Liver (tissue), 3 donors: Measurements from ENCODE around the gene MED31.
A peak's percentile ranks its signal among the peaks of the same experiment; 100 is the strongest.

Source experiments
- FOXA1 ChIP-seq: IDR thresholded peaks from 2 replicates; pipeline ENCODE4 v1.6.1; 2016; ENCODE audit warnings: antibody characterized with exemption
- GABPA ChIP-seq, 2 donors: IDR thresholded peaks in 1 of 2; conservative IDR thresholded peaks in 1 of 2; 2 replicates each; pipeline ENCODE4 v1.6.1; 2016; ENCODE audit warnings: antibody characterized with exemption in 2 of 2, mild to moderate bottlenecking in 1 of 2, moderate library complexity in 1 of 2
- HNF4G ChIP-seq: IDR thresholded peaks from 2 replicates; pipeline ENCODE4 v1.6.1; 2016; ENCODE audit warnings: antibody characterized with exemption
- RAD21 ChIP-seq, 2 donors: IDR thresholded peaks; 2 replicates each; pipeline ENCODE4 v1.6.1; 2016; ENCODE audit warnings: antibody characterized with exemption in 2 of 2, mild to moderate bottlenecking in 2 of 2
- RXRA ChIP-seq, 2 donors: IDR thresholded peaks; 2 replicates each; pipeline ENCODE4 v1.6.1; 2017 to 2018; ENCODE audit warnings: antibody characterized with exemption in 2 of 2, mild to moderate bottlenecking in 1 of 2
- SP1 ChIP-seq: IDR thresholded peaks from 2 replicates; pipeline ENCODE4 v1.6.1; 2018; ENCODE audit warnings: antibody characterized with exemption, mild to moderate bottlenecking
- TF ChIP-seq, protein P1 (sequence below): fragments of 150-350 bp; IDR thresholded peaks from 2 replicates; pipeline ENCODE4 v1.5.1; 2017; ENCODE audit warnings: improper control_type of control experiment, low read depth, low read length; ENCODE audit not compliant: missing input control
- TF ChIP-seq, protein P2 (sequence below): IDR thresholded peaks from 2 replicates; pipeline ENCODE4 v1.6.1; 2016; ENCODE audit warnings: antibody characterized with exemption
- donor health status: healthy.
- donor health status: healthy.

DNA sequence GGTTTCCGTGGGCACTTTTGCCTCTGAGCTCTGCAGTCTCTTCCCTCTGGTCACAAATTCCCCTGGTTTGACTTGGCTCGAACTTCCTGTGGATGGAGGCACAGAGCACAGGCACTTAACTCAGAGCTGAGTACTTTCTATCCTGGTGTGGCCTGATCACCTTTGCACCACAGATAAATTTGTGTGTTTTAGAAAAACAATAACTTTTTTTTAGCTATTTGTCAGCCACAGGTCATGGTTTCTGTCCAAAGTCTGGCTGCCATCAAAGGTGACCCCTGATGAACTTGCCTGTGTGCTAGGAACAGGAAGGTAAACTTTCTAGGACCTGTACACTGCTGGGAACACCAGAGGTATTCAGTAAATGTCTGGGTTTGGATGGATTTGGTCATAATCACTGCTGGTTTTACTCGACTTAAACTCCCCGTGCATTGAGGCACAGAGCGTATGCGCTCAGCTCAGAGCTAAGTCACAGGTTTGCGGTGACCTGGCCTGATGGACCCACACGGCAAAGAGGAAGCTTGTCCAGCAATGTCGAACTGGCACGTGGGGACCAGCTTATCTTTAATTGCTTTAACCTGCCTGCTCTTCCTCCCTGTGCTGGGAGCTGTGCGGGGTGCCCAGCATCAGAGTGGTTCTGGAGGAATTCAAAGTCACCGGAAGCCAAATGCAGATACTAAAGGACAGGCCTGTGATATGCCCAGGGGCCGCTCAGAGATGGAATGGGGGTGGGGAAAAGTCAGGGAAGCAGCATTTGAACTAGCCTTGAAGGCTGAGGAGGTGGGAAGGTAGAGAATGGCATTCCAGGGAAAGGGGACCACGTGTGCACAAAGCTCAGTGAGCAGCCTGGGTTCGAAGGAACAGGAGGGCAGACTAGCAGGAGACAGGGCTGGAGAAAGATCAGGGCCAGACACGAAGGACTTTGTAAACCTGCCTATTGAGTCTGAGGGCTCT is 48.9 kb upstream of the MED31 start:
- TF ChIP-seq, protein P1, sequence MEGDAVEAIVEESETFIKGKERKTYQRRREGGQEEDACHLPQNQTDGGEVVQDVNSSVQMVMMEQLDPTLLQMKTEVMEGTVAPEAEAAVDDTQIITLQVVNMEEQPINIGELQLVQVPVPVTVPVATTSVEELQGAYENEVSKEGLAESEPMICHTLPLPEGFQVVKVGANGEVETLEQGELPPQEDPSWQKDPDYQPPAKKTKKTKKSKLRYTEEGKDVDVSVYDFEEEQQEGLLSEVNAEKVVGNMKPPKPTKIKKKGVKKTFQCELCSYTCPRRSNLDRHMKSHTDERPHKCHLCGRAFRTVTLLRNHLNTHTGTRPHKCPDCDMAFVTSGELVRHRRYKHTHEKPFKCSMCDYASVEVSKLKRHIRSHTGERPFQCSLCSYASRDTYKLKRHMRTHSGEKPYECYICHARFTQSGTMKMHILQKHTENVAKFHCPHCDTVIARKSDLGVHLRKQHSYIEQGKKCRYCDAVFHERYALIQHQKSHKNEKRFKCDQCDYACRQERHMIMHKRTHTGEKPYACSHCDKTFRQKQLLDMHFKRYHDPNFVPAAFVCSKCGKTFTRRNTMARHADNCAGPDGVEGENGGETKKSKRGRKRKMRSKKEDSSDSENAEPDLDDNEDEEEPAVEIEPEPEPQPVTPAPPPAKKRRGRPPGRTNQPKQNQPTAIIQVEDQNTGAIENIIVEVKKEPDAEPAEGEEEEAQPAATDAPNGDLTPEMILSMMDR, result no peak
- TF ChIP-seq SP1, result peak; percentile 99
- peak in 1 of 2 donors; percentile 69 for TF ChIP-seq GABPA (IDR thresholded peaks at IDR 0.05 in 1 of 2, conservative IDR thresholded peaks at IDR 0.05 in 1 of 2)
- TF ChIP-seq RAD21 (IDR thresholded peaks at IDR 0.05), result peak; percentile 55 to 68
- TF ChIP-seq, protein P2, sequence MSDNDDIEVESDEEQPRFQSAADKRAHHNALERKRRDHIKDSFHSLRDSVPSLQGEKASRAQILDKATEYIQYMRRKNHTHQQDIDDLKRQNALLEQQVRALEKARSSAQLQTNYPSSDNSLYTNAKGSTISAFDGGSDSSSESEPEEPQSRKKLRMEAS, result peak; percentile 92
- TF ChIP-seq HNF4G, result peak; percentile 96
- peak; percentile 99 to 100 for TF ChIP-seq RXRA (IDR thresholded peaks at IDR 0.05)
- peak; percentile 86 for TF ChIP-seq FOXA1
